OCI-LY1 (cell line): Measurements from ENCODE around the gene MAP2K7.

Experiments
- CTCF ChIP-seq: fragments of 200-600 bp; sonication (generic), shearing (Covaris generic); IDR thresholded peaks from 2 replicates; pipeline ENCODE4 v1.5.1; 2017; ENCODE audit warnings: mild to moderate bottlenecking, antibody characterized with exemption, low read length, moderate library complexity, mixed read lengths
- EZH2 ChIP-seq: fragments of 200-600 bp; sonication (generic), shearing (Covaris generic); IDR thresholded peaks from 2 replicates; pipeline ENCODE4 v1.8.0; 2017; ENCODE audit warnings: borderline replicate concordance, mixed run types, mild to moderate bottlenecking, antibody characterized with exemption, low read length, moderate library complexity, mixed read lengths

- no peak for TF ChIP-seq CTCF
- no peak for TF ChIP-seq EZH2
Measured at GRCh38 chr19:7924651-7925170, 21.0 kb downstream of the MAP2K7 start.
